Fibroblast of pulmonary artery (primary cell): ENCODE measurements around the gene PEX14.
A peak's percentile ranks its signal among the peaks of the same experiment; 100 is the strongest.

ENCODE experiments used
- DNase-seq: peaks from one replicate; pipeline ENCODE4 v3.0.0-alpha.2; 2010; ENCODE audit warnings: low read depth
- H3K4me3 ChIP-seq: replicated peaks from 2 replicates; pipeline ENCODE4 v1.5.1; 2011; ENCODE audit warnings: low read depth, mild to moderate bottlenecking, control low read depth, low read length, moderate library complexity
- CTCF ChIP-seq: IDR thresholded peaks from 2 replicates; pipeline ENCODE4 v1.5.1; 2011; ENCODE audit warnings: mild to moderate bottlenecking, control low read depth, low read length, inconsistent platforms; ENCODE audit errors: missing control alignments

PEX14 gene

GRCh38 chr1:10534519-10534918, 59.8 kb downstream of the PEX14 start:
- H3K4me3 ChIP-seq: no peak overlapping the region
- no peak for TF ChIP-seq CTCF
- no peak for DNase-seq

GRCh38 chr1:10536133-10536770, 61.5 kb downstream of the PEX14 start:
- no peak for TF ChIP-seq CTCF
- DNase-seq: no peak
- H3K4me3 ChIP-seq: no peak overlapping the region

DNA sequence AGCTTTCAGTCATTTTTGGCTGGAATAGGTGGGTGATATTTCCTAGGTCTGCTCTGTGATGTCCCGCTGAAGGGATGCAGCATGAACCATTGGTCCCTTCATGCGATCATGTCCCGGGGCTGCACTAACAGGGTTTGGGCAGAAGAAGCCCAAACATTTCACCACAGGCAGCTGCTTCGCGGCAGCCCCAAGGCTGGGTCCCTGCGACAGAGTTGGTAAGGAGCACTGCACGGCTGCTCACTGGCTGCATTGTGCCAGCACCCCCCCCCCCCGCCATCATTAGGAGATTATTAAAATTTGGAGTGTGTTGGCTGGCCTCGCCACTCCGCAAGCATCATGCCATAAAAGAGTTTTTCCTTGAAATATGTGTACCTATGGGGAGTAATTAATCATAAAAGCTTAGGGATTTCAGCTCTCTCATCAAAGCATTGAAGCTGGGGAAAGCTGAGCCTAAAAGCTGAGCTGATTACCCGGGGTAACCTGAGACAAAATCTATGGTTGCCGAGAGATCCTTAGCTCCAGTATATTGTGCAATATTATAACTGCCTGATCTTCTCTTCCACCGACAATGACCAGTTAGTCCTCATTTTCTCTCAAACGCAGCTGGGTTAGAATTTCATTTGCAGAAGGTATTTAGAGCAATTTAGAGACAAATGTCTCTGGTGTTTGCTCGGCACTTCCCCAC, 62.5 kb downstream of the PEX14 start:
- TF ChIP-seq CTCF: no peak
- H3K4me3 ChIP-seq: no peak overlapping the region
- DNase-seq: no peak

DNA sequence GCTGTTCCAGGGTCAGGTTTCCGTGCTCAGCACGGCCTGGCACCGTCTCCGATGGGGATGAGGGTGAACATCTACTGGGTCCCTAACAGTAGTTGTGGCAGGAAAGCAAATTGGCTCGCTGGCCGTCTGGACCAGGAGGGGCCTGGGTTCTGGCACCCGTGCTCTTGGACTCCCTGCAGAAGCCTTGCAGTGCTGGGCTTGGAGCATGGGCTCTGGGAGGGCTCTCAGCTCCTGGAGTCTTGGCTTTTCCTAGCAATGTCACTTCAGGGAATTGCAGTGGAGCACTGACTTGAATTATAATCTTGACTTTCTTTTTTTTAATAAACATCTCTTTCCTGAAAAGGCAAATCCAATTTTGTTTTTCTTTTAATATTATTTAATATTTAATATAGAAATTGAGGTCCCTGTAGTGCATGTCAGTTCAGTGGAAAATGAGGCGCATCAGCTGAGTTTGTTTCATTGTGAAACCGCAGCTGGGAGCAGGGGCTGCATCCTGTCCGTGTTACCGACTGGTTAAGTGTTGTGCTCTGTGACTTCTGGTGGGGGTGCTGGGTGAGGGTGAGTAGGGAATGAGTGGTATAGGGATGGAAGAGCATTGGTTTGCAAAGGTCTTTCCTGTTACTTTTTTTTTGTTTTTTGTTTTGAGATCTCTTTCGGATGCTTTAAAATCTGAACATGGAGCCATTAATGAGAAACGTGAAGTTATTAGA, 64.1 kb downstream of the PEX14 start:
- TF ChIP-seq CTCF: no peak
- peak; percentile 13 for DNase-seq
- no peak overlapping the region for H3K4me3 ChIP-seq

DNA sequence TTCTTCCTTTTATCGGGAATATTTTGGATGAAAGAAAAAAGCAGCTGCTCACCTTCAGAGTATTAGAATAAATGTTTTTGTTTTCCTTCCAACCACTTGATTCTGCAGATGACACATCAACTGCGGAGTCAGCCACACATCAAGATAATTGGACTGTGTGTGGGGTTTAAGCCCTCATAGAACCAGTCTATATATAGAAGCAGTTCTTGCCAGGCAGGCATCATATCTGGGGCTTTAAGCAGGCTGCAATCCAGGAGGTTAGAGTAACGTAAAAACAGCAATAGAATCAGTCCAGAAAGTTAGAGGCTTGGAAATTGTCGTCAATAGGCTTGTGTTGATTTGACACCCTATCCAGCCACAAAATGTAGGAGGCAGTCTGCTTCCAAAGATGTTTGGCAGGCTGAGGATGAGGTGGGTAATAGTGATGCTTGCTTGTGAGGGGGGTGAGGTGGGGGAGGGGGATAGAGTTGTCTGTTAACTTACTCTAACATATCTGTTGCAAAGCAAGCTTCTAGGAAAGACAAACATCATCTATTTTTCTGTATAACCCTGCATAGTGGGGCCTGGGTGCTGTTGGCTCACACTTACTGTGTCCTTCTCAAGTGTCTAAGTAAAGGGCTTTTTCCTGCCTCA, 64.8 kb downstream of the PEX14 start:
- peak; percentile 58 for DNase-seq
- no peak overlapping the region for H3K4me3 ChIP-seq
- no peak for TF ChIP-seq CTCF

DNA sequence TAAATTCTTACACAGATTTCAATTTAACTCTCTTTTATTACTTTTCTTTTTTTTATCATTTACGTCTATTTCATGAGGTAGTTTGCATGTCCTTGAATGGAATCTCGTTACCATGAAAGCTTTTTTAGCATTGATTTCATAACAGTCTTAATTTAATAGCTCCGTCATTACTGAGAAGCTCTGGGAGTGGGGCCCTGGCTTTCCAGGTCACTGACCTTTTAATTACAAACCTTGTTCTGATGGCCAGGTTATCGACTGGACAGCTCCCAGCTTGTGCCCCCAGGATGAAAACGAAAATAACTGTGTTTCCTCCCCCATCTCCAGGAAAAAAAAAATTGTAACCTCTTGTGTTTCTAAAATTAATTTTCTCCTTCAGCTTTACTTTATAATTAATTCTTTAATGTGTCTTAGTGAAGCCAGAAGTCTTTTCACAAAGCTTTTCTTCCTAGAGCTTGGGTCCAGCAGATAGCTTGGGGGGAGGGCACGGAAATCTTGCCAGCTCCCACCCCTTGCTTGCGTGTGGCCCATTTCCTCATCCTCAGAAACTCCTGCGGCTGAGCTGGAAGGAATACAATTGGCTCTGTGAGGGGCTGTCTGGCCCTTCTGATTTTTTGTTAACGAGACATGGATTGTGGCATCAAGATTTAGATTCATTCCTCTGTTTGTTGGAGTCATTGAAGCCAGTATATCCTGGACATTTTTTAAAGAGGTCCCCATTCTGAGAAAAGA, 65.7 kb downstream of the PEX14 start:
- TF ChIP-seq CTCF: no peak
- DNase-seq: peak; percentile 75
- no peak overlapping the region for H3K4me3 ChIP-seq
